ENCODE results near the gene RAB40C.

DNA sequence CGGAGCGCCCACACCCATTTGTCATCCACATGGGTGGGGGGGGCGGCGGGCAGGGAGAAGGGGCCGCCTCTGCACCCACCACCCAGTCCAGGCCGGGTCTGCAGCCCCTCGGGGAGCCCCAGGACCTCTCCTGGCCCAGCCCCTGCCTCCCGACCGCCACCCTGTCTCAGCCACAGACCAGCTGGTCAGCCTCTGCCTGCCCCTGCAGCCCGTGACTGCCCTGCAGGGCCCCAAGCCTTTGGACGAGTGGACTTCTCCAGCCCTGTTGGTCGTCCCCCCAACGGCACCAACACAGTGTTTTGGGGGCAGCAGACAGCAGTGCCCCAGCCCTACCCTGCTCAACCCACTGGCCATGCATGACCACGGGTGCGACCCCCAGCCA is 28.5 kb upstream of the RAB40C start:
- TF ChIP-seq, protein P1, sequence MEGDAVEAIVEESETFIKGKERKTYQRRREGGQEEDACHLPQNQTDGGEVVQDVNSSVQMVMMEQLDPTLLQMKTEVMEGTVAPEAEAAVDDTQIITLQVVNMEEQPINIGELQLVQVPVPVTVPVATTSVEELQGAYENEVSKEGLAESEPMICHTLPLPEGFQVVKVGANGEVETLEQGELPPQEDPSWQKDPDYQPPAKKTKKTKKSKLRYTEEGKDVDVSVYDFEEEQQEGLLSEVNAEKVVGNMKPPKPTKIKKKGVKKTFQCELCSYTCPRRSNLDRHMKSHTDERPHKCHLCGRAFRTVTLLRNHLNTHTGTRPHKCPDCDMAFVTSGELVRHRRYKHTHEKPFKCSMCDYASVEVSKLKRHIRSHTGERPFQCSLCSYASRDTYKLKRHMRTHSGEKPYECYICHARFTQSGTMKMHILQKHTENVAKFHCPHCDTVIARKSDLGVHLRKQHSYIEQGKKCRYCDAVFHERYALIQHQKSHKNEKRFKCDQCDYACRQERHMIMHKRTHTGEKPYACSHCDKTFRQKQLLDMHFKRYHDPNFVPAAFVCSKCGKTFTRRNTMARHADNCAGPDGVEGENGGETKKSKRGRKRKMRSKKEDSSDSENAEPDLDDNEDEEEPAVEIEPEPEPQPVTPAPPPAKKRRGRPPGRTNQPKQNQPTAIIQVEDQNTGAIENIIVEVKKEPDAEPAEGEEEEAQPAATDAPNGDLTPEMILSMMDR (IDR thresholded peaks at IDR 0.05; ENCODE audit: poor library complexity): no peak
- no peak for TF ChIP-seq EZH2 (IDR thresholded peaks at IDR 0.05; ENCODE audit: borderline replicate concordance)
- no peak for TF ChIP-seq EZH2phosphoT487 (IDR thresholded peaks at IDR 0.05; ENCODE audit: low read depth, severe bottlenecking, unreplicated experiment)

All from hepatocyte (in vitro differentiated cells).